Activated effector memory CD4-positive, alpha-beta T cell treated with Interleukin-2 at 50 U/mL for 16 hours (primary cell): Measurements from ENCODE around the gene XYLT1.

Experiments used
- DNase-seq: peaks from one replicate; pipeline ENCODE4 v3.0.0-alpha.2; 2020

Gene XYLT1

DNA sequence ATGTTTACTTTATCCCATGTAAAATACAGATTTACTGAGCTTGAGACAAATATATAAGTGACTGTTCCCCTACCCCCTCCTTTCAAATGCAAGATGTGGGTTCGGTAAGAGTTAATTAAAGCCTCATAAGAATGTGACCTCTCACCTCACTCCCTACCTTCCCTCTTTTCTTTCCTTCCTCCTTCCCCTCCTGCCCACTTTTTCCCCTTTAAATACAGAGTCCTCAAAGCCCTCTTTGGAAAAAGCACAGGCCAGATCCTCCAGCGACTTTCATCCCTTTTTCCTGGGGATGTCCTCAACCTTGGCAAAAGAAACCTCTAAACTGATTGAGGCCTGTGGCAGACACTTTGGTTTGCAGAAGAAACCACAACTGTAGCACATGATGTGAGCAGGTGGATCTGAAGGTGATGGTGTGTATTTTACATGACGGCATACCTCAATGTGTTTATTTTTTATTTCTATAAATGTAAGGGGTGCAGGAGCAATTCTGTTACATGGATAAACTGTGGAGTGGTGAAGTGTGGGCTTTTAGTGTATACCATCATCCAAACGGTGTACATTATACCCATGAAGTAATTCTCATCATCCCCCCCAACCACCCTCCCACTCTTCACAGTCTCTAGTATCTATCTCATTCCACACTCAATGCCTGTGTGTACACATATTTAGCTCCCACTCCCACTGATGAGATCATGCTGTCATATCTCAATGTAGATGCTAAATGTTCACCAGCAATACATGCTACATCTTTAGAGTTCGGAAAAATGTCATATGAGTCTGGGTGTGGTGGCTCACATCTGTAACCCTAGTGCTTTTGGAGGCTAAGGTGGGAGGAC lies 77.7 kb downstream of the XYLT1 start:
- DNase-seq, result no peak

DNA sequence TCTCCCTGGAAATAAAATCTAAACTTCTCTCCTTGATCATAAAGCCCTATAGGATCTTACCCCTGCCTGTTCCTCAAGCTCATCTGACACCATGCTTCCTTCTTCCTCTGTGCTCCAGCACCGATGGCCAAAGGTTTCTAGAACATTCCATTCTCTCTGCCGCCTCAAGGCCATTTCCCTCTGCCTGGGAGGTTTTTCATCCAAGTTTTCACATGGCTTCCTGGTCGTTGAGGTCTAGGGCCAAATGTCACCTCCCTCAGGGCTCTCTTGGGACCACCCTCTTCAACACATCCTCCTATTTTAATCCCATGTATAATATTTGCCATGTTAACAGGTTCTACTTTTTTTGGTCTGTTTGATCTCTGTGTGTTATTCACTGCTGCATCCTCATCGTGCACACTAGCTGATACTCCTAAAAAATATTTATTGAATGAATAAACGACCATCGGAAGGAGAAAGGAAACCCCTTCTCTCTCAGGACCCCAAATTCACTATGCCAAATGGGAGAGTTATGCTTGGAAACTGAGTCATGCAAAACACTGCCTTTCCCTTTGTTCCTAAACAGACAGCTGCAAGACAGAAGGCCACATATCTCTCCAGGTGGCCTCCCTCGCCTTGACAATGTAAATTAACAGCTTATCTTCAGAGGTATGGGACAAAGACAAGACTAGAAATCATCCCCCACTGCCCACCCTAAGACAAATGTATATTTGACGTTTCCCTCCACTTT lies 78.5 kb downstream of the XYLT1 start:
- no peak for DNase-seq

DNA sequence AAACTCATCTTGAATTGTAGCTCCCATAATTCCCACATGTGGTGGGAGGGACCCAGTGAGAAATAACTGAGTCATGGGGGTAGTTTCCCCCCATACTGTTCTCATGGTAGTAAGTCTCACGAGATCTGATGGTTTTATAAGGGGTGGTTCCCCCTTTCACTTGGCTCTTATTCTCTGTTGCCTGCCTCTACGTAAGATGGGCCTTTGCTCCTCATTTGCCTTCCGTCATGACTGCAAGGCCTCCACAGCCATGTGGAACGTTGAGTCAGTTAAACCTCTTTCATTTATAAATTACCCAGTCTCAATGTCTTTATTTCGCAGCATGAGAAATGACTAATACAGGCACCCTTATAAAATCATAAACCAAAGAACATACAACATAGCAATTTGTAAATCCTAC lies 79.0 kb downstream of the XYLT1 start:
- no peak for DNase-seq

DNA sequence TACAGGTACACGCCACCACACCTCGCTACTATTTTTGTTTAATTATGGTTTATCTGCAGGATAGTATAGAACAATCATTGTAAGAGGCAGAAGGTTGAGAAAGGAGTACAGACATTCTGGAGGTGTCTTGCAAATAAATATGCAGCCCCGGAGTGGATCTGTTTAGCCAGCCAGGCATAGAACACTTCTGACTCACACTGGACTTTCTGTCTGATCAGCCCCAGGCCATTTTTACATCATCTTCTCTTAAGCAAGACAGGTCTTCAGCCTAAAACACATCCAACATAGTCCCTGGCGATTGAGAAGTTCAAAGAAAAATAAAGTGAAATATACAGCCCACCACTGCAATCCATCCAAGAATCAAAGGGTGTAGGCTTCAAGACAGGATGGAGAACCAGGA lies 81.4 kb downstream of the XYLT1 start:
- DNase-seq, result no peak

DNA sequence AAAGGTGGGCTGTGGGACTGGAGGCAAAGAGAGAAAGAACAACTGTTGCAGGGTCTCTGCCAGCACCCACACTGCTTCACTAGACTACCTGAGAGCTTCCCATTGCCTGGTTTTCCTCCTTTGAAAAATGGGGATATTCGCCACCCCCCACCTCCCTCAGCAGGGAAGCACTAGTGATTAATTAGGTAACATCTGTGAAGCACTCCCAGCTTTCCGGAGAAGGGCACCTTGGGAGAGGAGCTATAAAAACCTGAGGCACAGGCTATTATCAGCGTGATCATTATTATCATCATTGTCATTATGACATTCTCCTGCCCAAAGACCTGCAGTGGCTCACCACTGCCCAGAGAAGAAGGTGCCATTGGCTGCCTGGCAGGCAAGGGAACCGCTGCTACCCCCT lies 83.5 kb downstream of the XYLT1 start:
- DNase-seq, result no peak

DNA sequence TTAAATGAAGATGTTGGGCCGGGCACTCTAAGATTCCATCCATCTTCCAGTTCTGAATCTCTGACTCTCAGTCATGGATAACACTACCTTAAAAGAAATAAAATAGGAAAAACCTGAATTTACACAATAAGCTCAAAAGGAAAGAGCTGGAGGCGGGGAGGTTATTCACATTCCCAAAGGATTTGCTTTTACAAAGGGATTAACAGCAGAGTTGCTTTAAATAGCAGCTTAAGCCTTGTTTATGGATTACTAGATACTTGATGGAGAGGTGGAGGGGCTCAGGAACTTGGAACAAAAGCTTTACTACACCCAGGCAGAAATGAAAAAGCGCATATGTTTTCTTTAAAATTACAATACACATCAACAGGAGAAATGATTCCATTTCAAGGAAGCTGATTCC lies 84.5 kb downstream of the XYLT1 start:
- no peak for DNase-seq

DNA sequence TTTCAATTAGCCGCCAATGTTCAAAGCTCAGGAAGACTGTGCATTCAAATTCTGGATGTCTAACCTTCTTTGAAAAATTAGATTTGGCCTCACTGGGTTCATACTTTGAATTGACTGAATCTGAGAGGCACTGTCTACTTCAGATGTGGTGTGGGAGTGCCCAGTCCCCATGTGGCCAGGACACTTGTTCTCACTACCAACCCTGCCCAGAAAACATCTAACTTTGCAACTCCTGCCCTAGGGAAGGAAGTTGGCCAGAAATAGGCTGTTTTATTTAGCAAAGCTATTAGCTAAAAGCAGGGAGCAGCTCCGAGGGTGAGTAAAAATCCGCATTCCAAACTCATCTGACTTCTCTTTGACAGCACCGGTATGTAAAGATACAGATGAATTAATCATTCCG lies 86.3 kb downstream of the XYLT1 start:
- no peak for DNase-seq

DNA sequence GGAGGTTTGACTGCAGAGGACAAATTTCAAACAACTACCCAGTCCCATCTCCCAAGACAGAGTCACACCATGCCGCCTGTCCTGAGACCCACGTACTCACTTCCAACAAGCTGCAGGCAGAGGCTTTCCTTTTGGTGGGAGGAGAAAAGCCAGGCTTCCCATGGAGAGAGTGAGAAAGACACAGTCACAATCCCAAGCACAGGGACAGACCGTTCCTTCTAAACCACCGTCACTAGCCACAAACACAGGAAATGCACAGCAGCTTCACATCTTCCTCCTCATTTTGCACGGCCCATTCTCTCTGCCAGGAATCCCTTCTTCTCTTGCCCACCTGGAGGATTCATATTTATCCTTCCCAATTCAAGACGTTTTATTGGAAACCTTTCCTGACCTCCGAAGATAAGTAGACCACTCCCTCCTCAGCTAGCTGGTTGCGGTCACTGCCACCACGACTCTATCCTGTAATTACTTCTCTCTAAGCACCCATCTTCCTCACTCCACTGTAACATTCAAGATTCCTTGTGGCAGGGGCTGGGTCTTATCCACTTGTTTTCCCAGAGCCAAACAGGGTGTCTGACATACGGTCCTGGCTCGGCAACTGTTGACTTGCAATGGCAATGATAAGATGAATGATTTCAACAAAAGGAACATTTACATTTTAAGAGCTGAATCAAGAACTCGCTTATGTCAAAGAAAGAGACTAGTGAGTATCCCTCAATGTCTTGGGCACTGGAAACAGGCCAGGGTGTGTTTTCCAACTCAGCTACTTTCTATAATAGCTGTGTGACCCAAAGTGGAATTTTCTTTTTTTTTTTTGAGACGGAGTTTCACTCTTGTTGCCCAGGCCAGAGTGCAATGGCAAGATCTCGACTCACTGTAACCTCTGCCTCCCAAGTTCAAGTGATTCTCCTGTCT lies 87.6 kb downstream of the XYLT1 start:
- no peak for DNase-seq

DNA sequence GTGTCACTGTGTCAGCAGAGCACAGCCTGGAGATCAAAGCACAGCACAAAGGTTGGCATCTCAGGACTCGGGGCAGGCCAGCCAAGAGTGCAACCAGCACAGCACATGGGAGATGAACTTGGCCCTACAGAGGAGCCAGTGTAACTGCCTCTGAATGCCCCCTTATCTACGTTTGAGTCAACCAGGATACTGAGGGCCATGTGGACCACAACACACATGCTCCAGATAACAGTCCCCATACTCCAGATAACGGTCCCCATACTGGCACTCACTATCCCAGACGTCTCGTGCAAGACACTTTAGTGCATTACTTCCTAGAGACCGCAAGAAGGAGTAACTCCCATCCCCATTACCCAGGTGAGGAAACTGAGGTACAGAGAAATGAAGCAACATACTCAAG lies 88.2 kb downstream of the XYLT1 start:
- DNase-seq, result no peak

DNA sequence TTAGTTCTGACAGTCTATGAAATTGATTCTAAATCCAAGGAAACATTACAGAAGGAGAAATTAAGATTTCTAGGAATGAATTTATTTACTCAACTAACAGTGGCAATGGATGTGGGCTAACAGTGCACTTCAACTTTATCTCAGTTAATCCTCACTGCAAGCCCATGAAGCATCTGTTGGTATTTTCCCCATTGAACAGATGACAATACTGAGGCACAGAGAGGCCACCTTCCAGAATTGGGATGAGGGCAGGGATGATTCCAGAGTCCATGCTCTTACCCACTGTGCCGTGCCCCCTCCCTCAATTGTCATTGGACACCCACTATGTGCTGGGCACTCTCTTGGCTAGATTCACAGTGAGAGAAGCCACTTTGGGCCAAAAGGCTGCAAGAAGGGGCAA lies 89.0 kb downstream of the XYLT1 start:
- DNase-seq, result no peak

DNA sequence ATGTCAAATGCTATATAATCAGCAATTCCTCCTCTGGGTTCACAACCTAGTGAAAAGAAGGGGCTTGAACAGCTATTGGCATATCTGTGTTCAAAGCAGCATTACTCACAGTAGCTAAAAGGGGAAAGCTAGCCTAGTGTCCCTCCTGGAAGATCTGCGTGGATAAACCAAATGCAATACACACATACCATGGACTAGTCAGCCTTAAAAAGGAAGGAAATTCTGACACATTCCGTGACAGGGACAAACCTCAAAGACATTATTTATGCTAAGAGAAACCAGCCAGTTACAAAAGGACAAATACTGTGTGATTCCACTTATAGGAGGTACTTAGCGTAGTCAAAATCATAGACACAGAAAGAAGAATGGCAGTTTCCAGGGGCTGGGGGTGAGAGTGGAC lies 90.1 kb downstream of the XYLT1 start:
- no peak for DNase-seq

DNA sequence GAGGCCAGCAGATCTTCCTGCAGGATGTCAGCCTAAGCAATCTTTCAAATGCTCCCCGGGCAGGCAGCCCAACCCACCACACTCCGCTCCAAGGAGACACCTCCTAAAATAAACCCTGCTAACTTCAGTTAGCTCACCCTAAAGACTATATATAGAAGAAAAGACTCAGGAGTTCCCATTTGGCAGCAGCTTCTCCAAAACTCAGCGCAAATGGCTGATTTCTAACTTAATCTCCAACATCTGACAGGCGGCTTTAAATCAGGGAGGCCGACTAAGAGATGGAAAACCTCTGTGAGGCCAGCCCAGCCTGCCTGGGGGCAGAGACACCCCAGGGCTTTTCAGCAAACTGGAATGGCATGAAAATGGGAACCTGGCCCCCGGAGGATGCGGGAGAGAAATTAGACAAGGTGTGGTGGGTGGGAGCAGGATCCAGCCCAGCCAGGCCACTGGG lies 91.6 kb downstream of the XYLT1 start:
- DNase-seq, result no peak

DNA sequence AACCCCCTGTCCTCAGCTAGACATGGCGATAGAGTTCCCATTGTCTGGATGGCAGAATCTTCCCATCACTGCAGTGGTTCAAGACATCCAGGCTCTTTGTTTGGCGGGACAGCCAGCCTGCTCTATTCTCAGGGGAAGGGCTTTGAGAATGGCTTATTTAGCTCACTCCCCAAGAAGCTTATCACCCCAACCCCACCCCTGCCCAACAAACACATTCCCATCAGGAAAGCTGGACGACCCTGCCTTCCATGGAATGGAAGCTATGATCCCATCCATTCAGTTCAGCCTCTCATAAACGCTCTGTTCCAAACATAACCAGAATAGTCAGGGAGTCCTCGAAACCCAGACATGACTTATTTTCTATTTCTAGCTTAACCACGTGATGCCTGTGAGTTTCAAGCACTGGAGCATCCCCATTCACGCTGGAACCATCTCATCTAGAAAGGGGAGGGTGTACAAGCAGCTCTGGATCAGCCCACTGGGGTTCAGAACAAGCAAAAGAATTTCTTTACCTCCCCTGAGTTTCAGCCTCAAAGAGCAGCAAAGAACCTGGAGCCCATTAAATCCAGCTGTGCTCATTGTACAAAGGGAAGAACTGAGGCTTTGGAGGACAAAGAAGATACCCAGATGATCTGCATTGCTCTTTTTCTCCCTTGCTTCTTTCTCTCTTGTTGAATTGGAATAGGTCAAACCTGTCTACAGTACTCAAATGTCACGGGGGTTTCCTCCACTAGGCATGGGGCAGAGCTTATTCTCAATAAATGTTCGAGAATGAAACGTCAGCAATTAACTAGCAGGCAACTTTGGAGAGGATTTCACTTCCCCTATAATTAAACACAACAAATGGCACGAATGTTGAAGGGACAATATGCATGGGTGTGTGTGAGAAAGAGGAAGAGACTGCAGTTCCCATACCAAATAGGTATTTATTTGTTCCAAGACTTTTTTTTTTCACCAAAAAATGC lies 93.1 kb downstream of the XYLT1 start:
- DNase-seq, result no peak

DNA sequence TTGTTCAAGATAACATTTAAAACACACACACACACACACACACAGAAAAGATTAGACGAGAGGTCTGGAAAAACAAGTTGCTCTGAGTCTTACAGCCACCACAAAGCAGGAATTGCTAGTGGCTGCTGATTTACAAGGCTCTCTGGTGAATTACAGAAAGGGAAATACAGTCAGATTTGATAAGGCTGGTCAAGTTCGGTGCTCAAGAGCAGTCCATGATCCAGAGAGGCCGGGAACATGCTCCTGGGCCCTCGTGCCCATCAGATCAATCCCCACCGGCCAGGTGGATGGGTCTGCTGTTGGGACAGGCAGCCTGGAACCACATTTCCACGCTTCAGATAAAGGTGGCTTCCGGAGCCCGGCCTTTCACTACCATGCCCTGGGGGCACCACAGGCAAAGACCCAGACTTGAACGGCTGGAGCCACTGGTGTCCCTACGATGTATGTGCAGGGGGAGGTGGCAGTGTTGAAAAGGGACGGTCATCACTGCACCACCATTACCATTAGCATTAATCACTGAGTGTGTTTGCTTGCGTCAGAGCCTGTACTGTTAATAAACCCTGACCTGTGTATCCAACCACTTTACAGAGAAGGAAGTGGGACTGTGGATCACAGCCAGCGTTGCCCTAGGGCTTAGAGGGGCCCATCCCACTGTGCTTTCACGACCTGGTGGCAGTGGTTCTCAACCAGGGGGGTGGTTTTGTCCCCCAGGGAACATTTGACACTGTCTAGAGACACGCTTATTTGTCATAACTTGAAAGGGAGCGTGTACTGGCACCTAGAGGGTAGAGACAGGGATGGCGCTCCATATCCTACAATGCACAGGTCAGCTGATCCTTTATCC lies 95.1 kb downstream of the XYLT1 start:
- no peak for DNase-seq

DNA sequence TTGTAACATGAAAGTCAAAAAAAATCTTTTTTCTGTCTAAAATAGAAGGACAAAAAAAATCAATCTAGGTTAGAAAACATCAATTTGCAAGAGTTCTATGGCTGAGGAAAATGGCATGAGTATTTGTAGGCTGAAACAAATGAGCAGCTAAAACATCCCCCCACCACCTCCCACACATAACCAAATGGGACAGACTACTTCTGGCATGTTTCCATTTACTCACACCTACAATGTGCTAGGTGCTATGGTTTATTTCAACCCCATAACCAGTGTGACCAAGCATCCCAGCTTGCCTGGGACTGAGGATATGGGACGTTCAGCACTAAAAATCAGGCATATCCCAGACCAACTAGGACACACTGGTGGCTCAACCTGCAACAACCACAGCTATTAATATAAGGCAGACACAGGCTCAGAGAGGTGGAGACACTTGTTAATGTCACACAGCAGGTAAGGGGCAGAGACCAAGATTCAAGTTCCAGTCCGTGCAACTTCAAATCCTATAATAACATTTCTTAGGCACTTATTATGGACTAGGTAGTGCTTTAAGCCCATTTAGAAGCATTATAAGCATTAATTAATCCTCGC lies 96.0 kb downstream of the XYLT1 start:
- no peak for DNase-seq

DNA sequence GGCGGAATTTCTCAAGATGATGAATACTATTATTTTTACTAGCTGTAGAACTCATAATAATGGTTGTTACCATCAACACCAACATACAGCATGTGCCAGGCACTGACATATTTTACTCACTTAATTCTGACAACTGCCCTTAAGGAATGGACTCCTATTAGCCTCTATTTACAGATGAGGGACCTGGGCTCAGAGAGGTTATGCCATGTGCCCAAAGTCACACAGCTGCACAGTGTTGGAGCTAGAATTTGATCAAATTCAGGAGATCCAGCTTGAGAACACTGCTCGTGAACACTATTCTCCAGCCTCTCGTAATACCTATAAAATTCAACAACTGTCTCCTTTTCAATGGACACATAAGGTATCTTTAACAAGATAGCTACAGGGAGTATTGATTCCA lies 97.2 kb downstream of the XYLT1 start:
- no peak for DNase-seq

DNA sequence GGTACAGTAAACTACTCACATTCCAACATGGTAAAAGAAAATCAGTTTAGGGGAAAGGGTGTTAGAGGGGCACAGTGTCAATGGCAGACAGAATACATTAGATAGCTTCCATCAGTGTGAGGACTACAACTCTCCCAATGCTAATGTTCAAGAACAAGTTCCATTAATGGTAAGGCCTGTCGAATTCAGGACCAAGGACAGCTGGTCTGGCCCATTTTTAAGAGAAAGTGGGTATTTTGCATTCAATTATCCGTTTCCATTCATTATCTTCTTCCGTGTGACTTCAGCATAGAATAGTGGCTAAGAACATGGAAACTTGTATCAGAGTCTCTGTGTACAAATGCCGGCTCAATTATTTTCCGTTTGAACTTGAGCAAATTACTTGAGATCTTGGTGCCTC lies 98.4 kb downstream of the XYLT1 start:
- no peak for DNase-seq

DNA sequence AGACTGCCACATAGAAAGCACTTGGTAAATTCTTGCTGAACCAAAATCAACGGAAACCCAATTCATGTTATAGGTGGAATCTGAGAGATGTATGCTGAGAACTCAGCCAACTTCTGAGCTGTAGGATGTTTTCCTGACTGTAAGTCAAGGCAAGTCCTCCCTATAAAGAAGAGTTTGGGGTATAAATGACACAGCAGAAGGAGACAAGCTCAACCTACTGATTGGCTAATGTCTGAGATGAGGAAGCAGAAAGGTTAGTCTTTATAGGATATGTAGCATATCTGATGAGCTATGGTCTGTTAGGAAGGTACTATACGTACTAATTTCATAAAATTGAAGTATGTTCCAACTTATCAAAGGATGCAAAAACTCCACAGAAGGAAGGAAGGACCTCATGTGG lies 99.5 kb downstream of the XYLT1 start:
- no peak for DNase-seq

DNA sequence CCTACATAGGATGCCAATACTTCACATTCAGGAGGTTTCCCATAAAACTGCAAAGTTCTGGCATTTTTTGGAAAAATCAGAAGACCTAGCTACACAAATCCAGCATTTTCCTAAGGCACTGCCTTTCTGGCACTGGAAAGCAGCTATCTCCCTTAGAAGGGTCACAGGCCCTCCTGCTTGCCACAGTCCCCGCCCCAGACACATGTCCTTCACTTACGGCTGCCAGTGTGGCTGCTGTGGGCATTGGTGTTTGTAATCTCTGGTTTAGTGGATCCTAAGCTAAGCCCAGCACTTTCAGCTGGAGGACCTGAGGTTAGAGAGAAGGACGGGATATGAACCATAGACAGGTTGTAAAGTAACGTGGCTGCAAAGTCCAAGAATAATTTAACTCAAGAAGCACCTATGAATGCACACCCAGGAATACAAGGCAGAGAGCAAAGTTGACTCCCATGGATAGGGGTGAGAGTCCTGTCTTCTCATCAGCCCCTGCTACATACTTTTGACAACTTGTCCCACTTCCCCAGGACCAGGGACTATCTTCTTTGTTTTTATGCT lies 100.0 kb downstream of the XYLT1 start:
- DNase-seq, result no peak

DNA sequence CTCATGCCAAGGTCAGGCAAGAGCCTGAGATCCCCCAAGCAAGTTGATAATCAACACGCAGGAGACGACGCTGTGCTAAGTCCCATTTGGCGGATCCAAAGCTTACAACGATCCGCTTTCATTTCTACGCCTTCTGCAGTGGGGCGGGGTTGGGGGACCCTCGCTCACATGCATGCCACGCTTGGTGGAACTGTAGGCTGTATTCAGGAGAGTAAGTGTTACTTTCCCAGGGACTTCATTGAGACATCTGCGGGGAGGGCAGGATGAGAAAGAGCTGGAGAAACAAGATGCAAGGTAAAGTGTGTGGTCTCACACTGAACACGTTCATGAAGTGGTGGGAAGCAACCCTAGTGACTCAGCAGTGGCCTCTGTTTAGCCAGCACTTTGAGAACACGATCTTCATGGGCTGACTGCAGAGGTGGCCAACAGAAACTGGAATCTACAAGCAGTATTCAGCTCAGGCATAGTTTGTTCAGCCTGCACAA lies 100.5 kb downstream of the XYLT1 start:
- no peak for DNase-seq
